Measurements from ENCODE around the gene IDH3G.
"Not testable (repeated sequence)": the region's sequence is repeated elsewhere in the genome, so short reads cannot be mapped to it uniquely, and the experiment has no call there.

IDH3G gene

GRCh38 chrX:153755136-153755535 is 39.0 kb downstream of the IDH3G start:
- no peak for DNase-seq (ENCODE audit: low spot score)

DNA sequence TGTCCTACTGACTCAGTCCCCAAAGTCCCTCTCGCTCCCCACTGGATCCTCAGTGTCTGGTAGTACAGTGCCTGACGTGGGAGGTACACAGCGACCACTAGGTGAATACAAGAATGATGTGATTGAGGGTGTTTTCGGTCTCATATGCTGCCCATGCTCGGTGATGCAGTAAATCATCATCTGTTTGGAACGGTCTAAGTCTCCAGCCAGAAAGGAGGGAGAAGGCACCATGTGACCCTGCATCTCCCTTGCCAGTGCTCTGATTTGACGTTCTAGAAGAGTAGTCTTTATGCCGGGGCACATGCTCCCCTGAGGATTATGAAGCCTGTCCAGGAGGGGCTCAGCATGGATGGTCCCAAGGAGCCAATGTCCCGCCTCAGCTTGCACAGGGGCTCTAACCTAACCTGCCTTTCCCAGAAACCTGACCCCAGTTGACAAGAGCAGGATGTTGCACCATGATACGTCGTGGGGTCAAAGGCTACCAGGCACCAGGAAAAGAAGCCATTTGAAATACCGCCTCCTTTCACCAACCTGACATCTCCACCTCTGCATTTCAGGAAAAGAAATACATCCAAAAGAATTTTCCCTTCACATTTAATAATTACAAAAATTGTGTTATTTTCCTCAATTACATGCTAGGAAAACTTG is 43.9 kb downstream of the IDH3G start:
- no peak for DNase-seq (ENCODE audit: low spot score)

DNA sequence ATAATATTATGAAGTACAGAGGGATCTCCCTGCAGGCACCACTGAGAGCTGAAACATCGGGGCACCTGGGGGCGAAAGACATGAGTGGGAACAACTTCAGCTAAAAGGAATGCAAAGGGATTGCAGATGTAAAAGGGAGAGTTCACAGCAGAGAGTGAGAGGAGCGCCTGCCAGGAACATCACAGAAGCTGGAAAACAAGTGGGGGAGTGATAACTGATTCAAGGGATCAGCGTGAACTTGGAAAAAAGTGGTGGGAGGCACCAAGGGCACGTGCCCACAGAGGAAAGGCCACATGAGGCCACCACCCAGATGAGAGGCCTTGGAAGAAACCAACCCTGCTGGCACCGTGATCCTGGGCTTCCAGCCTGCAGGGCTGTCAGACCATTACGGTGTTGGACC is 45.2 kb downstream of the IDH3G start:
- not testable (repeated sequence) for DNase-seq (ENCODE audit: low spot score)

- DNase-seq (ENCODE audit: low spot score) = not testable (repeated sequence)
These were observed 47.2 kb downstream of the IDH3G start for GRCh38 chrX:153746991-153747390.

- no peak for DNase-seq (ENCODE audit: low spot score)
These were observed 47.8 kb downstream of the IDH3G start for GRCh38 chrX:153746359-153746758.

GRCh38 chrX:153745067-153745433 is 49.1 kb downstream of the IDH3G start:
- not testable (repeated sequence) for DNase-seq (ENCODE audit: low spot score)

GRCh38 chrX:153744210-153745066 is 49.7 kb downstream of the IDH3G start:
- DNase-seq (ENCODE audit: low spot score) = no peak

GRCh38 chrX:153743468-153744209 is 50.5 kb downstream of the IDH3G start:
- DNase-seq (ENCODE audit: low spot score) = not testable (repeated sequence)

GRCh38 chrX:153742796-153743467 is 51.2 kb downstream of the IDH3G start:
- not testable (repeated sequence) for DNase-seq (ENCODE audit: low spot score)

DNA sequence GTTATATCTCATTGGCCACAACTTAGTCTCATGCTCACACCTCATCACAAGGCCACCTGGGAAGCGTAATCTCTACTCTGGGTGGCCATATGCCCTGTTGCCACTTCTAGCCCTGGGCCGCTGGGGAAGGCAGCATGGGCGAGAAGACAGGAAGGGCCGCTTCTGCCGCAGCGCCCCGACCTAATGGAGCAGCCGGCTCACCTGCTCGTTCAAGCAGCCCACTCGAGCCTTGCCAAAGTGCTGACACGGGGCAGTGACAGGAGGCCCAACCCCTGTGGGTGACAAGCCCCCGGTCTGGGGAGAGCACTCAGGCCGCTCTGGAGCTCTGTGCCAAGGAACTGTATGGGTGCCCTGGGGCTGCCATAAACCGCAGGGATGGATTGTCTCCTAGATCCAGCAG is 52.1 kb downstream of the IDH3G start:
- not testable (repeated sequence) for DNase-seq (ENCODE audit: low spot score)

DNA sequence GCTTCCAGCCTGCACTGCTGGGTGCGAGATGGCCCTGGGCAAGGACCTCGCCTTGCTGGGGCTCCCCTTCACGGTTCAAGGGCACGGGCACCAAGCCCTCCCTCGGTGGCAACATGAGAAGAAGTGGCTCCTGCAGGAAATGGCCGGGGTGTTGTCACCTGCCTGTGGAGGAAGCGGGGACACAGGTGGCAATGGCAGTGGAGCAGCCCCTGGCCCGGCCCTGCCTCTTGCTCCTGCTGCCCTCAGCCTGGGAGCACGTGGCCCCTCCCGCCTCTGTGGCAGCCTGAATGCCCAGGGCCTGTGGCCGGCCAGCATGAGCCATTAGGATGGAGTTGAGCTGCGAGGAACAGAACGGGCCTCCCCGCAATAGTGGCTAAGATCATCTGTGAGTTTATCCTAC is 52.7 kb downstream of the IDH3G start:
- no peak for DNase-seq (ENCODE audit: low spot score)

DNA sequence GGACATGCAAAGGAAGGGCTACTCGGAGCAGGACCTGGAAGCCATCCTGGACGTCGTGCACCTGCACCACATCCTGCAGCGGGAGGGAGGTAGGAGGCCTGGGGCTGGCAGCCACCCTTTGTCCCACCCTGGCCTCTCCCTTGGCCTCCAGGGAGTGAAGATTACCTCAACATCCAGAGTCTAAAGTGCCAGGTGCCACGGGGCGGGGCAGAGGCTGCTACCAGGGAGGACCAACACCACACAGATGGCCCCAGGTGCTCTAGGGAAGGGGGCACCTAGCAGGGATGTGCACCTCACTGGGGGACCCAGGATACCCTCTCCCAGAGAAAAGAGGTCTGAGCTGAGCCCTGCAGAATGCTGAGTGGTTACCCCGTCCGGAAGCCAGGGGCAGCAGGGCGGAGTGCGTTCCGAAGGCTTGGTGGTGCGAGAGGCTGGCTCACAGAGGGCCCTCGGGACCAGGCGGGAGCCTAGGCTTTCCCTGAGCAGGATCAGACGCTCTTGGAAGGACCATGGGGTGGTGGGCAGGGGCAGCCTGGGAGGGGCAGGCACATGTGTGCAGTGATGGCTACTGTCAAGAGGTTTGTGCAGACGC is 53.4 kb downstream of the IDH3G start:
- no peak for DNase-seq (ENCODE audit: low spot score)

DNA sequence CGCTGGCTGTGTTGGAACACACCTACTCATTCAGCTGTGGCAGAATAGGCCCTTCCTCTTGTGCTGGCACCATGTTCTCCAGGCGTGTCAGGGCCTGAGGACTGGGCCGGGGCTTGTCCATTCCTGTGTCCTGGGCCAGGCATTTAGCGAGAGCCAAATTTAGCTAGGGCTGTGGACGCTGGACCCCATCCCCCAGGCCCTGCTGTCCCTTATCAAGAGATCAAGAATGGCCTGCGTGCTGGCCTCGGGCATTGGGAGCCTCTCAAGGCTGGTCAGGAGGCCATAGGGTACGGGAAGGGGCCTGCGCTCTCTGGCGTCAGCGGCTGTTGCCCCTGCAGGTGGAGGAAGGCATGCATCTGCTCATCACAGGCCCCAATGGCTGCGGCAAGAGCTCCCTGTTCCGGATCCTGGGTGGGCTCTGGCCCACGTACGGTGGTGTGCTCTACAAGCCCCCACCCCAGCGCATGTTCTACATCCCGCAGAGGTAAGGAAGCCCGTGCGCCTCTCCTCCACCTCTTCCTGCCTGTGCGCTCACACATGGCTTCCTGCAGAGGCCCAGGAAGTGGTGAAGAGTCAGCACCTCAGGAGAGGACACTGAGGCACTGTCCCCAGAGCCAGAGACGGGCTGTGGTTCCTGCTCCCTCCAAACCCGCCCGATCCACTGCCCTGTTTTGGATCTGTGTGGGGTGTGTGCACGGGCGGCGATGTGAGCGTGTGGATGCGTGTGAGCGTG is 54.3 kb downstream of the IDH3G start:
- no peak for DNase-seq (ENCODE audit: low spot score)

DNA sequence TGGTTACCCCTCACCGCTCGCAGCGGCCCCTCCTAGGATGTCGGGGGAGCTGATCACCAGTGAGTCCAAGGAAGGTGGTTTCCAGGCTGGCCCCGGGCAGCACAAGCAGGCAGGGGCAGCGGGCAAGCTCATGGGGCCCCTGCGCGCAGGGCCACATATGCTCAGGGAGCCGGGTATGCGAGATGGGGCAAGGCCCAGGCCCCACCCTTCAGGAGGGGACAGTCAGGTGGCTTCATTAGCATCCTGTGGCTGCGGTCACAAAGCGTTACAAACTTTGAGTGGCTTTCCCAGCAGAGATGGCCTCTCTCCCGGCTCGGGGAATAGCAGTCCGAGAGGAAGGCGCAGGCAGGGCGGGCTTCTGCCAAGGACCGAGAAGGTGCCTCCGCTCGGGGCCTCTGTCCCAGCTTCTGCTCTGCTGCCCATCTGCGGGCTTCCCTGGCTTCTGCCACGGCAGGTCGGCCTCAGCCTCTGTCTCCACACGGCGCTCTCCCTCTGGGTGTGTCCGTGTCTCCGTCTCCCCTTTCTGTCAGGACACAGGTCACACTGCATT is 56.0 kb downstream of the IDH3G start:
- DNase-seq (ENCODE audit: low spot score) = no peak

- DNase-seq (ENCODE audit: low spot score) = no peak
These were observed 57.2 kb downstream of the IDH3G start for GRCh38 chrX:153736871-153737441.

- no peak for DNase-seq (ENCODE audit: low spot score)
These were observed 57.9 kb downstream of the IDH3G start for GRCh38 chrX:153736071-153736820.
